ENCODE results near the gene SUN5. TPM values are rescaled to one million over a fixed set of nuclear protein-coding genes. Genes with fewer than 3 reads are reported as not detected.

Gene SUN5
- total RNA-seq, 6 experiments from 2014 or later = not detected

GRCh38 chr20:32972181-32973076 is 31.8 kb downstream of the SUN5 start:
- Mint-ChIP-seq H3K4me3 (no peak overlapping the region), H3K4me1 (ENCODE audit: low read depth) (peaks cover 6% of the 10 kb centered on the region; the same call in 1 of the 2 replicates), H3K27ac (no peak overlapping the region), H3K27me3 (ENCODE audit: insufficient read depth) (peaks cover 36% of the 10 kb centered on the region), H3K36me3 (ENCODE audit: low read depth) (no peaks in the 10 kb centered on the region), H3K9me3 (peaks cover 5% of the 10 kb centered on the region; the same call in 1 of the 2 replicates)
- no peak for TF ChIP-seq CTCF (IDR thresholded peaks at IDR 0.05)
- no peak for DNase-seq

- Mint-ChIP-seq H3K4me1 (ENCODE audit: low read depth) (peaks cover 6% of the 10 kb centered on the region; the same call in 1 of the 2 replicates), H3K27ac (no peak overlapping the region), H3K36me3 (ENCODE audit: low read depth) (no peaks in the 10 kb centered on the region), H3K9me3 (peaks cover 5% of the 10 kb centered on the region; the same call in 1 of the 2 replicates), H3K4me3 (no peak overlapping the region), H3K27me3 (ENCODE audit: insufficient read depth) (peaks cover 35% of the 10 kb centered on the region)
- TF ChIP-seq CTCF (IDR thresholded peaks at IDR 0.05) = no peak
- no peak for DNase-seq
Observed at GRCh38 chr20:32971703-32972161, 32.5 kb downstream of the SUN5 start.

GRCh38 chr20:32970973-32971300 is 33.3 kb downstream of the SUN5 start:
- peaks cover 30% of the 10 kb centered on the region for H3K27me3 Mint-ChIP-seq (ENCODE audit: insufficient read depth)

GRCh38 chr20:32970115-32970972 is 33.9 kb downstream of the SUN5 start:
- H3K27ac Mint-ChIP-seq = no peak overlapping the region
- H3K36me3 Mint-ChIP-seq (ENCODE audit: low read depth) = no peaks in the 10 kb centered on the region
- no peak for TF ChIP-seq CTCF (IDR thresholded peaks at IDR 0.05)
- no peaks in the 10 kb centered on the region for H3K4me1 Mint-ChIP-seq (ENCODE audit: low read depth)
- H3K27me3 Mint-ChIP-seq (ENCODE audit: insufficient read depth) = peaks cover 28% of the 10 kb centered on the region
- no peak overlapping the region for H3K4me3 Mint-ChIP-seq
- no peaks in the 10 kb centered on the region for H3K9me3 Mint-ChIP-seq
- DNase-seq = no peak

More at GRCh38 chr20:32970973-32971300, 33.3 kb downstream of the SUN5 start:
- Mint-ChIP-seq H3K36me3 (ENCODE audit: low read depth) (no peaks in the 10 kb centered on the region), H3K4me3 (no peak overlapping the region), H3K4me1 (ENCODE audit: low read depth) (no peaks in the 10 kb centered on the region), H3K27ac (no peak overlapping the region), H3K9me3 (no peaks in the 10 kb centered on the region)
- no peak for TF ChIP-seq CTCF (IDR thresholded peaks at IDR 0.05)
- DNase-seq = no peak

- no peak for DNase-seq
- H3K27me3 Mint-ChIP-seq (ENCODE audit: insufficient read depth) = peaks cover 32% of the 10 kb centered on the region
- H3K4me1 Mint-ChIP-seq (ENCODE audit: low read depth) = no peaks in the 10 kb centered on the region
- no peak overlapping the region for H3K27ac Mint-ChIP-seq
- TF ChIP-seq CTCF (IDR thresholded peaks at IDR 0.05) = no peak
- no peaks in the 10 kb centered on the region for H3K9me3 Mint-ChIP-seq
- H3K36me3 Mint-ChIP-seq (ENCODE audit: low read depth) = no peaks in the 10 kb centered on the region
- H3K4me3 Mint-ChIP-seq = no peak overlapping the region
Observed at GRCh38 chr20:32969356-32970114, 34.7 kb downstream of the SUN5 start.
